H1 (cell line): Measurements from ENCODE around the gene CARD14. TPM values are rescaled to one million over a fixed set of nuclear protein-coding genes. Genes with fewer than 3 reads are reported as not detected.

ENCODE experiments used
- CHD2 ChIP-seq: IDR thresholded peaks from 2 replicates; pipeline ENCODE4 v1.6.1; 2012; ENCODE audit warnings: low read length, improper control_type of control experiment
- CHD7 ChIP-seq: fragments of 300-600 bp; sonication (generic); IDR thresholded peaks from 2 replicates; pipeline ENCODE4 v1.7.1; 2012; ENCODE audit warnings: low read length, moderate library complexity, mild to moderate bottlenecking, inconsistent platforms; ENCODE audit not compliant: insufficient replicate concordance
- PHF8 ChIP-seq: fragments of 200-600 bp; sonication (generic); conservative IDR thresholded peaks from 2 replicates; pipeline ENCODE4 v1.7.1; 2012; ENCODE audit warnings: low read depth, mild to moderate bottlenecking, inconsistent platforms, low read length, moderate library complexity
- SP1 ChIP-seq: IDR thresholded peaks from 2 replicates; pipeline ENCODE4 v1.6.1; 2011; ENCODE audit warnings: low read depth, low read length
- SP2 ChIP-seq: IDR thresholded peaks from 2 replicates; pipeline ENCODE4 v1.6.1; 2012; ENCODE audit warnings: mild to moderate bottlenecking, low read length, inconsistent platforms
- SP4 ChIP-seq: IDR thresholded peaks from 2 replicates; pipeline ENCODE4 v1.6.1; 2012; ENCODE audit warnings: low read length, inconsistent platforms
- SUZ12 ChIP-seq: fragments of 200-600 bp; sonication (generic); IDR thresholded peaks from 2 replicates; pipeline ENCODE4 v1.6.1; 2012; ENCODE audit warnings: mild to moderate bottlenecking, inconsistent platforms, low read length, moderate library complexity, mixed read lengths
- TAF1 ChIP-seq: IDR thresholded peaks from 2 replicates; pipeline ENCODE4 v1.6.1; 2011; ENCODE audit warnings: mild to moderate bottlenecking, low read depth, low read length
- TCF12 ChIP-seq: IDR thresholded peaks from 2 replicates; pipeline ENCODE4 v1.6.1; 2011; ENCODE audit warnings: low read depth, mild to moderate bottlenecking, low read length
- TEAD4 ChIP-seq: IDR thresholded peaks from 2 replicates; pipeline ENCODE4 v1.6.1; 2012; ENCODE audit warnings: low read depth, low read length, inconsistent platforms, mixed read lengths
- polyA plus RNA-seq, 7 experiments: library from polyadenylated mRNA; depleted of rRNA in 3 of 7; stranded (reverse) in 5 of 7; unstranded in 2 of 7; fragments of >200 nt in 5 of 7; fragments of 200-250 nt in 2 of 7; gene quantifications; 1 replicate in 5 of 7; 2 replicates in 1 of 7; 4 replicates in 1 of 7; pipeline versions ENCODE4 v1.2.1 to v1.2.3, GENCODE V29; 2011 to 2013; ENCODE audit warnings: missing spikeins in 2 of 7, mixed read lengths in 2 of 7
- total RNA-seq: library from RNA; stranded (reverse); fragmentation: NEBNext Ultra II Directional; extraction: Animal tissue kit (Norgen Biotek cat#: 25700); gene quantifications from 2 replicates; pipeline ENCODE4 v1.2.1, GENCODE V29; 2021

Gene CARD14
- total and polyA plus RNA-seq, 2 of the 8 experiments (the other 6 are each of a cell fraction or from before 2014, with no cell fraction given), result 0.08 TPM; not detected in 1

DNA sequence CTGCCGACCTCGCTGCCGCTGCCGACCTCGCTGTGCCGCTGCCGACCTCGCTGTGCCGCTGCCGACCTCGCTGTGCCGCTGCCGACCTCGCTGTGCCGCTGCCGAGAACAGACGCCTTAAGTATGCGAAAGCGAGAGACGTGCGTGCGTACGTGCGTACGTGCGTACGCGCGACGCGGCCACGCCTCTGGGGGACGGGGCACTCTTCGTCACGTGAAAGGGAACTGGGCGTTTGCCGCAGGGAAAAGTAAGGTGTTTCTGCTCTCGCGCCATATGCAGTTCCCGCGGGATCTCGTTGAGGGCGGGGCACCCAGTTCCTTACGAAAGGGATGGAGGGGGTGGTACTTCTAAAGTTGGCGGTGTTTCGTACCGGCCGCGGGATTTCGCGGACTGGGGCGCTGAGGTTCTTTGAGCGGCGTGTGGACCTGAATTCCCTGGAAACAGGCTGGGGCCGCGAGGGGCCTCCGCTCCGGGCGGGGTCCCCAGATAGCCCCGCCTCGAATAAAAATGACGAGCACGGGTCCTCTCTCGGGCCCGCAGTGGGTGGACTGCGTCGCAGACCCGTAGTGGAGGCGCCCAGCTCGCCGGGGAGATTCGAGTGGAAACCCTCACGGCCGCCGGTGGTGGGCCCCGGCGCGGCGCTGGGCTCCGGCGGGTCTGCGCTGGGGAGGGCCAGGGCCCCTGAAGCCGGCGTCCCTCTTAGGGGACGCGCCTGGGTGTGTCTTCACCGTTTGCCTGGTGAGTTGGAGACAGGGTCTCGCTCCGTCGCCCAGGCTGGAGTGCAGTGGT, 22.6 kb upstream of the CARD14 start, which contains the start of gene EIF4A3 (continued):
- no peak for TF ChIP-seq SUZ12
- TF ChIP-seq TCF12, result no peak
- no peak for TF ChIP-seq SP1
- TF ChIP-seq TAF1, result peak; percentile 75
- no peak for TF ChIP-seq SP2
- TF ChIP-seq TEAD4, result no peak; the same call in 1 of the 2 replicates
- peak; percentile 98 for TF ChIP-seq CHD2
- no peak for TF ChIP-seq CHD7
- peak; percentile 71; the same call in 1 of the 2 replicates for TF ChIP-seq SP4
- peak; percentile 69 for TF ChIP-seq PHF8
